Measurements from ENCODE around the gene ADPRM.

ADPRM gene

DNA sequence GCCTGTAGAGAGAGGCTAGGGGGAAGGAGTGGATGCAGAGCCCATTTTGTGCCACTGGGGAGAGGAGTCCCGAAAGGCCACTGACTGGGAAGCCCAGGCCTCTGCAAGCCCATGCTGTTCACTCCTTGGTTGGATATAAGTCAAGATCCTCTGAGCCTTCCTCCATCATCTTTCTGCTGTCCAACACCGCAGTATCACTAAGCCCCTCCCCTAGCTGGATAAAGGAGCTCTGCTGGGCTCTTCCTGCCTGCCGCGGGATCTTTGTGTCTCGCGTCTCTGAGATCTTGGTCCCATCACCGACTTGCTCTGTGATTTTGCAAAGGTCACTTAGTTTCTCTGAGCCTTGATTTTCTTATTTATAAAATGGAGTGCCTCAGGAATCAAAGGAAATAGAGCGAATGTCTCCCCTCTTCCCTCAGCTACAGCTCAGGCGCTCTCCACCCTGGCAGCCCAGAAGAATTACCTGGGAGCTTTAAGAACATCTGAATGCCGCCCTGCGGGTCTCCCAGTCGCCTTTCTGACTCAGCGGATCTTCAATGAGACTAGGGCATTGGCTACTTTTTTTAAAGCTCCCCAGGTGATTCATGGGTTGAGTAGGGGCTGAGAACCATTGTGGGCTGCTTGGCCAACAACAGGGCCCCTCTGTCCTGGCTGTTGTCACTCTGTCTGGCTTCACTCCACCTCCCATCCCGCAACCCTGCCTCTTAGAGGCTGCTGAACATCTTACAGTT is 57.6 kb downstream of the ADPRM start:
- intact Hi-C loops (cut with DNase I; ENCODE audit: low total_unique reads): no loop called here

GRCh38 chr17:10755592-10756127 is 58.3 kb downstream of the ADPRM start:
- intact Hi-C loops (cut with DNase I; ENCODE audit: low total_unique reads): no loop called here

More for the DNA sequence above, 57.6 kb downstream of the ADPRM start:
- H3K4me3 ChIP-seq: no peak overlapping the region
- DNase-seq: no peak
- TF ChIP-seq CTCF (IDR thresholded peaks at IDR 0.05): no peak
- no peak overlapping the region for H3K27ac ChIP-seq
- H3K9me3 ChIP-seq: no peaks in the 10 kb centered on the region
- H3K4me1 ChIP-seq: no peaks in the 10 kb centered on the region
- no peaks in the 10 kb centered on the region for H3K36me3 ChIP-seq
- H3K27me3 ChIP-seq: no peaks in the 10 kb centered on the region

DNA sequence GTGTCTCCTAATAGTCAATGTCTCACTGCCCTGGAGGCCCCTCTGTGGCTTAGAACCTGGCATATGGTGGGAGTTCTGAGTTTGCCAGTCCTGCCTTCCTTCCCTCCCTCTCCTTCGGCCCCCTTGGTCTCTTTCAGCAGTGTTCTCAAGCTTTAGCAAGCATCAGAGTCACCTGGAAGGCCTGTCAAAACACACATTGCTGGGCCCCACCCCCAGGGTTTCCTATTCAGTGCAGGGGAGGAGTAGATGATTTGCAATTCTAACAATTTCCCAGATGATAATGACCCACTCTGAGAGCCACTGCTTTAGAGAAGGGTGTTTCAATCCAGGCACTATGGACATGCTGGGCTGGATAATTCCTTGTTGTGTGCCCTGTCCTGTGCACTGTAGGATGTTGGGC is 58.8 kb downstream of the ADPRM start:
- H3K9me3 ChIP-seq: no peaks in the 10 kb centered on the region
- TF ChIP-seq CTCF (IDR thresholded peaks at IDR 0.05): no peak

More at GRCh38 chr17:10755592-10756127, 58.3 kb downstream of the ADPRM start:
- no peak for DNase-seq
- H3K27ac ChIP-seq: no peak overlapping the region
- no peaks in the 10 kb centered on the region for H3K9me3 ChIP-seq
- H3K4me1 ChIP-seq: no peaks in the 10 kb centered on the region
- H3K27me3 ChIP-seq: no peaks in the 10 kb centered on the region
- TF ChIP-seq CTCF (IDR thresholded peaks at IDR 0.05): no peak
- no peak overlapping the region for H3K4me3 ChIP-seq
- H3K36me3 ChIP-seq: no peaks in the 10 kb centered on the region

DNA sequence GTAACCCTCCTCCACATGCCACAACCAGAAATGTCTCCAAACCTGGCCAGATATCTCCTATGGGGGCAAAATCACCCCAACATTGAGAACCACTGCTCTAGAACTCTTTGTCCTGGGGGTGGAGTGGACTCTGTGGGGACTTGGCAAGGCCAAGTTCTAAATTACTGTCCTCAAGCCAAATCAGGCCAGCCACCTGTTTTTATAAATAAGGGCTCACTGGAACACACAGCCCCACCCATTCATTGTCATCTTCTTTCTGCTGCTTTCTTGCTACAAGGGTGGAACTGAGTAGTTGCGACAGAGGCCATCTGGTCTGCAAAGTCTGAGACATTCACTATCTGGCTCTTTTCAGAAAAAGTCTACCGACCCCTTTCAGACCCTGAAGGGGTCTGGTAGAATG is 59.2 kb downstream of the ADPRM start:
- H3K4me3 ChIP-seq: no peak overlapping the region
- H3K36me3 ChIP-seq: no peaks in the 10 kb centered on the region
- no peak overlapping the region for H3K27ac ChIP-seq
- intact Hi-C loops (cut with DNase I; ENCODE audit: low total_unique reads): no loop called here
- no peaks in the 10 kb centered on the region for H3K9me3 ChIP-seq
- DNase-seq: no peak
- no peak for TF ChIP-seq CTCF (IDR thresholded peaks at IDR 0.05)
- H3K27me3 ChIP-seq: no peaks in the 10 kb centered on the region
- H3K4me1 ChIP-seq: no peaks in the 10 kb centered on the region

More for the DNA sequence above, 58.8 kb downstream of the ADPRM start:
- DNase-seq: no peak
- Histone ChIP-seq H3K27me3 (no peaks in the 10 kb centered on the region), H3K36me3 (no peaks in the 10 kb centered on the region), H3K4me3 (no peak overlapping the region), H3K4me1 (no peaks in the 10 kb centered on the region), H3K27ac (no peak overlapping the region)
- intact Hi-C loops (cut with DNase I; ENCODE audit: low total_unique reads): no loop called here

GRCh38 chr17:10757067-10757466 is 59.7 kb downstream of the ADPRM start:
- no peak for TF ChIP-seq CTCF (IDR thresholded peaks at IDR 0.05)
- no peak for DNase-seq
- H3K36me3 ChIP-seq: no peaks in the 10 kb centered on the region
- H3K4me3 ChIP-seq: no peak overlapping the region
- H3K9me3 ChIP-seq: no peaks in the 10 kb centered on the region
- intact Hi-C loops (cut with DNase I; ENCODE audit: low total_unique reads): no loop called here
- H3K27ac ChIP-seq: no peak overlapping the region
- no peaks in the 10 kb centered on the region for H3K27me3 ChIP-seq
- H3K4me1 ChIP-seq: no peaks in the 10 kb centered on the region

Measured in tibial artery (tissue), 4 donors.